HG03558 (cell line): ENCODE data around the gene STUM.
"Not testable (repeated sequence)": the region's sequence is repeated elsewhere in the genome, so short reads cannot be mapped to it uniquely, and the experiment has no call there.

ENCODE experiments used
- ATAC-seq: cut with Tn5 transposase; IDR thresholded peaks from one replicate; pipeline ENCODE4 v1.9.1; 2021; ENCODE audit warnings: moderate number of reproducible peaks; ENCODE audit not compliant: unreplicated experiment; ENCODE audit errors: extremely low read depth

The STUM gene

DNA sequence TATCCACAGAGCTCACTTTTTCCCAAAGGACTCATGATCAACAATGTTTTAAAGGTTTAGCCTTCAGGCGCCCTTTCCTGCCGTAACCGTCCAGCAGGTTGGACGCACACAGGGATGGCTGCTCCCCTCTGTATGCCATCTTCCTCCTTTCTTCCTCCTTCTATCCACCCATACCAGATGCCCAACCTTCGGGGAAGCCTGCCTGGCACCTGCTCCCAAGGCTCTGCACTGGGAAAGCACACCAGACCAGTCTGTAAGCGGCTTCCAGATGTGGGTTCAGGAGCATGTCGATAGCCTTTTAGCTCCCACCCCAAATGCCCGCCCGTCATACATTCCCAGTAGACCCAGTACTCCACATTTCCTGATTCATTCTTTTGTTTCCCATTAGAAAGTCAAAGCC is 52.9 kb downstream of the STUM start:
- ATAC-seq, result no peak

- no peak for ATAC-seq
Observed at GRCh38 chr1:226602186-226603021, 53.8 kb downstream of the STUM start.

DNA sequence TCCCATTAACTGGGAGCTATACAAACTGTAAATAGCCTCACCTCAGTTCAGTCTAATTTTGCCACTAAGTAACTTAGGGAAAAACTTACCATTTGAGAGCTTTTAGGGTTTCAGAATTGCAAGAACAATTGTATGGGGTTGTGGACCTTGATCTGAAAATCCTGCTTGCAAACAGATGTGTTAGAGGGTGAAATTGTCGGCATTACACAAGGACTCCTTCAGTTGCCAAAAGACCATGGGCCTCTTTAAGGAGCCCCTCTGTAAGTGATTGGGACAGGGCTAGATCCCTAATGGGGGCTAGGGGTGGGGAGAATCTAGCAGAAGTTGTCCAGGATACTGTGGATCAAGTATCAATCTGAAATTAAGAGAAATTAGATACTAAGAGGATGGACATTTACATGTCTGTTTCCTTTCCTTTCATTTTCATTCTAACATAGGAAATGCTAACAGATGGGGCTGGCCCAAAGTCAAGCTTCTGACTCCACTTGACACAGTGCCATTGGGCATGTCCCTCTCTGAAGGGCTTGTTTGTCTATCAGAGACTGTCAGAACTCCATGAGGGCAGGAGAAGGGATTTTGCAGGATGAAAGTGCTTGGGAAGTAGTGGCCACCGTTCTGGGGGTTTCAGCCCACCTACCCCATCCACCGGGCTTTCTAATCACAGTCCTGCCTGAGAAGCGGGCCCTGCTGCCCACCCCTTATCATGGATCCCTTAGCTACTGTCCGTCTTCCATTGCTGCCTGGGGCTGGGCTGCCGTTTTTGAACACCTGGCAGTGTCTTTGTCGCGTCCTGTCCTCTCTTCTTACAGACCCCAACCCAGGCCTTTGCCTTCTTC is 54.7 kb downstream of the STUM start:
- ATAC-seq, result no peak

GRCh38 chr1:226603858-226604559 is 55.4 kb downstream of the STUM start:
- ATAC-seq, result no peak

DNA sequence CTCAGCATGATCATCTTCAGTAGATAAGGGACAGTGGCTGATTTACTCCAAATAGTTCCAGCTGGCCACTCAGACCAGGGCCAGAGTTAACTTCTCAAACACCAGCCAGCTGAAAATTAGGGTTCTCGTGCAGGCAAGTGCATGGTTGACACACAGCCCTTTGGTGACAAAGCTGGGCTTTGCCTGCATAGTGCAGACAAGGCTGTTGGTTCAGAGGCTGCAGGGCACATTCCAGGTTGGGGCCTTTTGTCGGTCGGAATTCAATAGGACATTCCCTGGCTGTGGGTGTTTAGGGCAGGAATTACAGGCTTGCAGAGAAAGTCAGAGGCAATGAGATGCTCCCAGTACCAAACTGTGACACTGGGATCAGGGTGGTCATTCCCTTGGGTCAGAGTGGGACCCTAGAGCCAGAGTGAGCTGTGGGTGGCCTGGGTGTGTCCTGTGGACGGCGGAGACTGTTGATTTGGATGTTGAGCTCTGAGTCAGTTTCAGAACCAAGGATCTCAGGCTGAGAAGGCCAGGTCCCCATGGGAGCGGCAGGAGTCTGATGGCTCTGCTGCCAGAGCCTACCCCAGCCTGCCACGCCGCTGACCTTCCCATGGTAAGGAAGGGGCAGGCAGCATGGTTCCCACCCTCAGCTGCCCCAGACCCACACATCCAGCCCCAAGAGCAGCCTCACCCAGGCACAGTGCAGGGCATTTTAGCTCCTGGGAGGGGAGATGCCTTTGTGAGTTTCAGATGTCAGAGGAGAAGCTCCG is 56.2 kb downstream of the STUM start:
- no peak for ATAC-seq

- no peak for ATAC-seq
Observed at GRCh38 chr1:226605318-226605950, 56.9 kb downstream of the STUM start.

GRCh38 chr1:226606311-226607267 is 58.0 kb downstream of the STUM start:
- ATAC-seq, result no peak

DNA sequence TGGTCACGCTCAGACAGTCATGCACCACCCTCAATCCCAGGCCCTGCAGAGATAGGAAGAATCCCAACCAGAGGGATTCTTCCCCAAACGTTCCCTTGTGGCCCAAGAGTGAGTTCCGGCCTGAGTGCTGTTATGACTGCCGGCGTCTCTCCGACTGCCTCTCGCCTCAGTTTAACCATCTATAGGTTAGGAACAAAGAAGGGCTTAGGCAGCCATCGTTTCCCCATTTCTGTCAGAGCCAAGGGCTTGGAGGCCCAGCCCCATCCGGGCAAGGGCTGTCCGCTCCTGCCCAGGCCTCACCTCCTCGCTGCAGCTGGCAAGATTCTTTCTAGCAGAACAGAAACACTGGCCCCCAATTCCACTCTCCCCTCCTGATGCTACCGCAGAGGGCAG is 58.7 kb downstream of the STUM start:
- no peak for ATAC-seq

- no peak for ATAC-seq
Observed at GRCh38 chr1:226607821-226608220, 59.3 kb downstream of the STUM start.

DNA sequence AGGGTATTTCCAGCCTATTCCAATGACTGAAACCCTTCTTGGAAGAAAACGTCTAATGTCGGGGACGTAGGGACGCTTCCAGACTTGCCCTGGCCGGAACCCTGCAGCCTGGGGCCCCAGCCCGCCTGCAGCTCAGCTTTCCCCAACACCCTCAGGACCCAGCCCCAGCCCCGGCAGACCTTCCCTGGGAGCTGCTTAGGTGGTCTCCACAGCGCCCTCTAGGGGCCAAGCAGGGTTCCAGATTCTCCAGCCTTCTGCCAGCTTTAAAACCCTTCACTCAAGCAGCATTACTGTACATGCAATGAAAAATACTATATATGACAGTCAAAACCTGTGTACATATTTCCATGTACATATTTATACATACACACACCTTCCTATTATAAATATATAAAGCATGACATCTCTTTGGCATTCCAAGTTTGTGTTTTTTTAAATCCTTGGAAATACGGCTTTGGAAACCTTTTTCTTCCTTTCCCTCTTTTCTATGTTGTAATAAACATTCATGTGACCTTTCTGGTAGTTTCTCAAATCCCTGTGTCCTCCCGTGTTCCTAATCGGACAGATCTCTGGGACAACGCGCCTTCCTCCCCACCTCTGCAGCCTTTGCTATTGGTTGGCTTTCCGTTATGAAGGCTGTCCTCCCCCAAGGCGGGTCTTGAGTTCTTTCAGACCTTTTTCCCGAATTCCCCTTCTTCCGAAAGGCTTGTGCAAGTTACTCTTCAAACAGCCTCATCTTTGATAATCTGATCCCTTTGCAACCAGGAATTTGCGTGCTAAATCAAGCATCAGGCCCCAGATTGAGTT is 60.3 kb downstream of the STUM start:
- no peak for ATAC-seq

GRCh38 chr1:226609836-226610455 is 61.4 kb downstream of the STUM start:
- no peak for ATAC-seq

- no peak for ATAC-seq
Observed at GRCh38 chr1:226610671-226611070, 62.1 kb downstream of the STUM start.

DNA sequence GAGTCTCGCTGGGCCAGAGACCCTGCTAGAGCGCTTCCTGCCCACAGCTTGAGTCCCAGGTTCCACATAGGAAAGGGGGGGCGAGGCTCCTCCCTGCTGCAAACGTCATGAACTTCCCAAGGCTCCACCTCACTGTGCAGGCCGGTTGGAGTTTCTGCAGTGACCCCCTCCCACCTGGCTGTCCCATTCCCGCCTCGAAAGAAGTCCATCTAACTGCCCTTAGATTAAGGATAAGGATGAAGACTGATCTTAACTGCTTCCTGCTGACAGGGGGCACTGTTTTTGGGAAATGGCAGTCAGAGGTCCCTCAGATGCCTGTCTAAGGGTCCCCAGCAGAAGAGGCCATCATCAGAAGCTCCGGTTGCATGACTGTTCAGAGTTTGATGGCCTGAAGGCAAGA is 62.7 kb downstream of the STUM start:
- no peak for ATAC-seq

DNA sequence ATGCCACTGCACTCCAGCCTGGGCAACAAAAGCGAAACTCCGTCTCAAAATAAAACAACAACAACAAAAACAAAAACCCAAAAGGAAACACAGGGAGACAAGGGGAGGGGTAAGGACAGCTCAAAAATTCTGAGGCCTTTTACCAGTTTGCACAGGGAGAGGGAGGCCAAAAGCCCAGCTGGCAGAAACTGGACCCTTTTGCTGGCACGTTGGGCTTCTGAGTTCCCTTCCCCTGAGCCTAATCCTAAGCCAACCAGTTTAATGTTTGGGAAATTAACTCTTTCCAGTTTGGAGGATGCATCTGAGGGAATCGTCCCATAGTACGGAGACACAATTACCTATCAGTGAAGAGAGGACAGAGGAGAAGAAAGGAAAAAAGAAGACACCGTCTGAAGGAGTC is 63.4 kb downstream of the STUM start:
- ATAC-seq, result not testable (repeated sequence)

DNA sequence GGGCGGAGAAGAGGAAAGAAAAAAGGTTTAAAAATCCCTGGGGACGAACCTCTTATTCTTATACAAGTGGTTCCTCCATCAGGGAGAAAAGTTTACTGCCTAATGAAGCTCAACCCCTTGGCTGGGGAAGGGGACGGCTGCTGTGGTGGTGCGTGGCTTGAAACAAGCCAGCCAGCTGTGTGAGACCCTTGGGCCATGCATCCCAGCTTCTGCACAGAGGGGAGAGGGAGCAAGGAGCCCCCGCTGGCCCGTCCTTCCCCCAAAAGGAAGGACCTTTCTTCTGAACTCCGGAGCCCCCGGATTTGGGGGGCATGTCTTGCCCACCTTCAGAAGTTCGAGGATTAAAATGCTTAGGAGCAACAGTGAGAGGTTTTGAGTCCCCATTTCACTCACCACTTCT is 67.3 kb downstream of the STUM start:
- no peak for ATAC-seq

DNA sequence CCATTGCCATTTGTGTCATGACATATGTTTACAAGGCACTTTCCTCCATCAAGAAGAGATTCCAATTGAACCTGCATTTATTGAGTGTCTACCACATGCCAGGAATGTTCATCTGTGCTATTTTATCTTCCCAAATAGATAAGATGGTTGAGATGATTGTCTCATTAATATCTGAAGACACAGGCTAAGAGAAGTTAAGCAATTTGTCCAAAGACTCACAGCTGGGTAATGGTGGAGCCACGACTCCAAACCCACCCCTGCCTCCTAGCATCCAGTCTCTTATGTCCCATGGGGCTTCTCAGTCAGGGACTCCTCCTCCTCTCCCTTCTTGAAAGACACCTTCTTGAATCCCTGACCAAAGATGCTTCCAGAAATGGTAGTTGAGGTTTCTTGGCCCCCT is 68.1 kb downstream of the STUM start:
- ATAC-seq, result no peak

GRCh38 chr1:226617109-226617508 is 68.5 kb downstream of the STUM start:
- ATAC-seq, result no peak
